ENCODE measurements around the gene OR2T6. TPM values are rescaled to one million over a fixed set of nuclear protein-coding genes. Genes with fewer than 3 reads are reported as not detected.

The OR2T6 gene, protein sequence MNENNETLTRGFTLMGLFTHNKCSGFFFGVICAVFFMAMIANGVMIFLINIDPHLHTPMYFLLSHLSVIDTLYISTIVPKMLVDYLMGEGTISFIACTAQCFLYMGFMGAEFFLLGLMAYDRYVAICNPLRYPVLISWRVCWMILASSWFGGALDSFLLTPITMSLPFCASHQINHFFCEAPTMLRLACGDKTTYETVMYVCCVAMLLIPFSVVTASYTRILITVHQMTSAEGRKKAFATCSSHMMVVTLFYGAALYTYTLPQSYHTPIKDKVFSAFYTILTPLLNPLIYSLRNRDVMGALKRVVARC
- polyA plus RNA-seq (not detected in 3 replicates), polyA minus RNA-seq (not detected in 3 replicates)
- polyA plus RNA-seq (2011; ENCODE audit: low read depth), result not detected
- polyA plus RNA-seq (2011; cell fraction: cytosol; rRNA removed), result not detected in 2 replicates
- not detected in 2 replicates for polyA plus RNA-seq (2011; cell fraction: nucleus; rRNA removed)
- not detected in 2 replicates for polyA plus RNA-seq (2012; ENCODE audit: low replicate concordance)
- not detected for polyA minus RNA-seq (2011; cell fraction: cytosol; rRNA and poly(A)+ RNA removed)
- polyA minus RNA-seq (2011; cell fraction: nucleus; rRNA and poly(A)+ RNA removed), result not detected in 2 replicates

DNA sequence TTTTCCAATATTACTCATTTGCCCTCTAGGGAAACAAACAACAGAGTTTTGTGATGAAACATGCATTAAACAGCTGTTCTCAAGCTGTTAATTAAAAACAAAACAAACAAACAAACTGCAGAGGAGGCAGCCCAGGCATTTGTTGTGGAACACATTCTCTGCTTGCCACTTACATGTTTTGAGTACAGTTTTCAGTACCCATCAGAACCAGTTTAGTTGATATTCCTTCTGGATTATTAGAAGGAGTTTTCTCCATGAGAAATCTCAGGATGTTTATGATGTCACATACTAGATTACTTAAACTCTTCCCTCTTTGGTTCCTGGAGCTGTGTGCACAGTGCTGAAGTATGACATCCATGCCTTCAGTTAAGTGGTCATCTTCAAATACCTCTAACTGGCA, at the start of gene OR2T6:
TSS of gene OR2T6 (plus strand) at position 301 of the 400 bp plus-strand sequence. CDS start 11,863 bp downstream, outside the sequence.
- DNase-seq (ENCODE audit: low read depth, low spot score), result no peak
- Histone ChIP-seq H4K20me1 (ENCODE audit: control insufficient read depth, extremely low read depth, insufficient read depth, low read length) (no peaks in the 10 kb centered on the region), H3K4me2 (ENCODE audit: control insufficient read depth, extremely low read depth, insufficient read depth, low read depth, low read length) (no peak within 1 kb of the TSS), H3K9ac (ENCODE audit: control insufficient read depth, extremely low read depth, insufficient read depth, low read length) (no peak within 1 kb of the TSS), H2AFZ (ENCODE audit: control insufficient read depth, low read length) (no peak within 1 kb of the TSS), H3K36me3 (ENCODE audit: control insufficient read depth in 2 of 2, extremely low read depth in 1 of 2, insufficient read depth in 2 of 2, low read length in 2 of 2) (no peaks in the 10 kb centered on the region), H3K9me1 (ENCODE audit: control insufficient read depth, extremely low read depth, insufficient read depth, low read length) (no peaks in the 10 kb centered on the region), H3K4me1 (ENCODE audit: control insufficient read depth, extremely low read depth, insufficient read depth, low read length) (no peaks in the 10 kb centered on the region), H3K27me3 (ENCODE audit: control insufficient read depth, extremely low read depth, insufficient read depth, low read length) (no peaks in the 10 kb centered on the region), H3K27ac (ENCODE audit: control insufficient read depth, insufficient read depth, low read length) (no peak within 1 kb of the TSS), H3K79me2 (ENCODE audit: control insufficient read depth, insufficient read depth, low read length) (no peaks in the 10 kb centered on the region), H3K4me3 (ENCODE audit: control insufficient read depth in 2 of 3, extremely low read depth in 1 of 3, insufficient read depth in 2 of 3, low read depth in 1 of 3, low read length in 3 of 3) (no peak within 1 kb of the TSS), H3K9me3 (ENCODE audit: control insufficient read depth, low read depth, low read length) (no peaks in the 10 kb centered on the region)
- dilution Hi-C loops (cut with MboI; ENCODE audit: extremely low pct_ligation_motif_present, low sequenced_read_pairs), result no loop called here
- TF ChIP-seq, protein P1, sequence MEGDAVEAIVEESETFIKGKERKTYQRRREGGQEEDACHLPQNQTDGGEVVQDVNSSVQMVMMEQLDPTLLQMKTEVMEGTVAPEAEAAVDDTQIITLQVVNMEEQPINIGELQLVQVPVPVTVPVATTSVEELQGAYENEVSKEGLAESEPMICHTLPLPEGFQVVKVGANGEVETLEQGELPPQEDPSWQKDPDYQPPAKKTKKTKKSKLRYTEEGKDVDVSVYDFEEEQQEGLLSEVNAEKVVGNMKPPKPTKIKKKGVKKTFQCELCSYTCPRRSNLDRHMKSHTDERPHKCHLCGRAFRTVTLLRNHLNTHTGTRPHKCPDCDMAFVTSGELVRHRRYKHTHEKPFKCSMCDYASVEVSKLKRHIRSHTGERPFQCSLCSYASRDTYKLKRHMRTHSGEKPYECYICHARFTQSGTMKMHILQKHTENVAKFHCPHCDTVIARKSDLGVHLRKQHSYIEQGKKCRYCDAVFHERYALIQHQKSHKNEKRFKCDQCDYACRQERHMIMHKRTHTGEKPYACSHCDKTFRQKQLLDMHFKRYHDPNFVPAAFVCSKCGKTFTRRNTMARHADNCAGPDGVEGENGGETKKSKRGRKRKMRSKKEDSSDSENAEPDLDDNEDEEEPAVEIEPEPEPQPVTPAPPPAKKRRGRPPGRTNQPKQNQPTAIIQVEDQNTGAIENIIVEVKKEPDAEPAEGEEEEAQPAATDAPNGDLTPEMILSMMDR (optimal IDR thresholded peaks at IDR 0.05 in 1 of 3, IDR thresholded peaks at IDR 0.05 in 1 of 3, conservative IDR thresholded peaks at IDR 0.05 in 1 of 3; ENCODE audit: extremely low read depth in 1 of 3, insufficient read depth in 2 of 3, low read length in 3 of 3), result no peak
- TF ChIP-seq EZH2 (IDR thresholded peaks at IDR 0.05; ENCODE audit: low read length), result no peak
- no peak for FAIRE-seq

DNA sequence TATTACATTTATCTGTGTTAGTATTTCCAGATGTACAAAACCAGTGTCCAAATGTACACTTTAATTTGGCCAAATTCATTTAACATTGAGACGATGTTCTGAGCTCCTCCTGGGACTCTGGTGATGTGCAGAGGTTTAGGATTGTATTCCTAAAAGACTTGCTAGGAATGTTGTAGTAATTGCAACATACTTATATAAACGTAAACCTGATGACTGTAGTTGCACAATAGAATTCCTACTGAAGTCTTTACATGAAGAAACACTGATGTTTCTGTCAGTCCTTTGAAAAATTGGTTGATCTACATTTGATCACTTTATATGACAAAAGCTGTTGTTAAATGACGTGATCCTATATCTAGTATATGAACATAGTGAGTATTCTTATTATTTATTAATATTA, 32.1 kb upstream of the OR2T6 start:
- no peaks in the 10 kb centered on the region for H4K20me1 ChIP-seq (ENCODE audit: control insufficient read depth, extremely low read depth, insufficient read depth, low read length)

More for the DNA sequence above, 32.1 kb upstream of the OR2T6 start:
- TF ChIP-seq EZH2 (IDR thresholded peaks at IDR 0.05; ENCODE audit: low read length), result no peak
- TF ChIP-seq, protein P1 (optimal IDR thresholded peaks at IDR 0.05 in 1 of 3, IDR thresholded peaks at IDR 0.05 in 1 of 3, conservative IDR thresholded peaks at IDR 0.05 in 1 of 3; ENCODE audit: extremely low read depth in 1 of 3, insufficient read depth in 2 of 3, low read length in 3 of 3), result no peak
- DNase-seq (ENCODE audit: low read depth, low spot score) (no peak), FAIRE-seq (no peak)
- H2AFZ ChIP-seq (ENCODE audit: control insufficient read depth, low read length), result no peak overlapping the region
- H3K9me1 ChIP-seq (ENCODE audit: control insufficient read depth, extremely low read depth, insufficient read depth, low read length), result no peaks in the 10 kb centered on the region
- no peaks in the 10 kb centered on the region for H3K79me2 ChIP-seq (ENCODE audit: control insufficient read depth, insufficient read depth, low read length)
- no peaks in the 10 kb centered on the region for H3K27me3 ChIP-seq (ENCODE audit: control insufficient read depth, extremely low read depth, insufficient read depth, low read length)
- no peaks in the 10 kb centered on the region for H3K9me3 ChIP-seq (ENCODE audit: control insufficient read depth, low read depth, low read length)
- H3K27ac ChIP-seq (ENCODE audit: control insufficient read depth, insufficient read depth, low read length), result no peak overlapping the region
- H3K4me1 ChIP-seq (ENCODE audit: control insufficient read depth, extremely low read depth, insufficient read depth, low read length), result no peaks in the 10 kb centered on the region
- H3K9ac ChIP-seq (ENCODE audit: control insufficient read depth, extremely low read depth, insufficient read depth, low read length), result no peak overlapping the region
- no peaks in the 10 kb centered on the region for H3K36me3 ChIP-seq (ENCODE audit: control insufficient read depth in 2 of 2, extremely low read depth in 1 of 2, insufficient read depth in 2 of 2, low read length in 2 of 2)
- no peak overlapping the region for H3K4me2 ChIP-seq (ENCODE audit: control insufficient read depth, extremely low read depth, insufficient read depth, low read depth, low read length)
- dilution Hi-C loops (cut with MboI; ENCODE audit: extremely low pct_ligation_motif_present, low sequenced_read_pairs), result no loop called here
- H3K4me3 ChIP-seq (ENCODE audit: control insufficient read depth in 2 of 3, extremely low read depth in 1 of 3, insufficient read depth in 2 of 3, low read depth in 1 of 3, low read length in 3 of 3), result no peak overlapping the region

Data from keratinocyte (primary cell).